ENCODE measurements around the gene CRK. TPM values are rescaled to one million over a fixed set of nuclear protein-coding genes. Genes with fewer than 3 reads are reported as not detected.
"Not testable (repeated sequence)": the region's sequence is repeated elsewhere in the genome, so short reads cannot be mapped to it uniquely, and the experiment has no call there.

The CRK gene
- polyA plus RNA-seq, 4 donors: 31.2 to 42.9 (median 41.0) TPM

DNA sequence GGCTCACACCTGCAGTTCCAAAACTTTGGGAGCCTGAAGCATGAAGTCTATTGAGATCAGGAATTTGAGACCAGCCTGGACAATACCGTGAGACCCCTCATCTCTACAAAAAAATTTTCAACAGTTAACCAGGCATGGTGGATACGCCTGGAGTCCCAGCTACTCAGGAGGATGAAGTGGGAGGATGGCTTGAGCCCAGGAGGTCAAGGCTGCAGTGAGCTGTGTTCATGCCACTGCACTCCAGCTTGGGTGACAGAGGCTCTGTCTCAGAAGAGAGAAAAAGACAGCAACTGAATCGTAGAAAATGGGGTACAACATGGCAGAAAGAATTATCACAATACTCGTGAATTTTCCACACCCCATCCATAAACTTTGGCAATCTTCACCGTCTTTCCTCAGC lies 3.2 kb downstream of the CRK start:
- WGBS, 3 donors: 43 to 66% (median 51%) methylated on average over 5 of the region's 5 CpGs
- peaks cover 0 to 40% (median 0%) of the 10 kb centered on the region in 3 donors for H3K36me3 ChIP-seq (ENCODE audit: control insufficient read depth in 3 of 3, insufficient read depth in 2 of 3, low read depth in 1 of 3, low read length in 3 of 3)
- FAIRE-seq (no peak), DNase-seq (no peak)
- H3K4me3 ChIP-seq (ENCODE audit: low read depth in 1 of 3, low read length in 3 of 3): no peak overlapping the region
- H3K27me3 ChIP-seq (ENCODE audit: control insufficient read depth in 3 of 3, insufficient read depth in 3 of 3, low read length in 3 of 3): no peaks in the 10 kb centered on the region
- H3K27ac ChIP-seq (ENCODE audit: low read depth in 1 of 3, low read length in 2 of 3): no peak overlapping the region
- peaks cover 0 to 16% (median 5%) of the 10 kb centered on the region in 3 donors for H3K4me1 ChIP-seq (ENCODE audit: control insufficient read depth in 3 of 3, insufficient read depth in 2 of 3, low read depth in 1 of 3, low read length in 2 of 3)
- no peaks in the 10 kb centered on the region for H3K9me3 ChIP-seq (ENCODE audit: control insufficient read depth in 2 of 2, insufficient read depth in 1 of 2, low read depth in 1 of 2, low read length in 1 of 2)

DNA sequence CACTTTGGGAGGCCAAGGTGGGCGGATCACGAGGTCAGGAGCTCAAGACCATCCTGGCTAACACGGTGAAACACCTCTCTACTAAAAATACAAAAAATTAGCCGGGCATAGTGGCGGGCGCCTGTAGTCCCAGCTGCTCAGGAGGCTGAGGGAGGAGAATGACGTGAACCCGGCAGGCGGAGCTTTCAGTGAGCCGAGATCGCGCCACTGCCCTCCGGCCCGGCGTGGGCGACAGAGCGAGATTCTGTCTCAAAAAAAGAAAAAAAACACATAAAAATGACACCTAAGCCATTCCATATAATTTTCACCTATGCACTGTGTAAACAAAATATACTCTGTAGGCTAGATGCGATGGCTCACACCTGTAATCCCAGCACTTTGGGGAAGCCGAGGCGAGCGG lies 5.8 kb downstream of the CRK start:
- H3K27ac ChIP-seq (ENCODE audit: low read depth in 1 of 3, low read length in 2 of 3); DNase-seq; H3K4me3 ChIP-seq (ENCODE audit: low read depth in 1 of 3, low read length in 3 of 3); H3K27me3 ChIP-seq (ENCODE audit: control insufficient read depth in 3 of 3, insufficient read depth in 3 of 3, low read length in 3 of 3); H3K9me3 ChIP-seq (ENCODE audit: control insufficient read depth in 2 of 2, insufficient read depth in 1 of 2, low read depth in 1 of 2, low read length in 1 of 2); FAIRE-seq: not testable (repeated sequence)
- H3K4me1 ChIP-seq (ENCODE audit: control insufficient read depth in 3 of 3, insufficient read depth in 2 of 3, low read depth in 1 of 3, low read length in 2 of 3): peaks cover 0 to 13% (median 5%) of the 10 kb centered on the region in 3 donors
- 96 to 98% (median 96%) methylated on average over 19 to 21 of the region's 21 CpGs for WGBS, 3 donors
- H3K36me3 ChIP-seq (ENCODE audit: control insufficient read depth in 3 of 3, insufficient read depth in 2 of 3, low read depth in 1 of 3, low read length in 3 of 3): peaks cover 0 to 51% (median 0%) of the 10 kb centered on the region in 3 donors

DNA sequence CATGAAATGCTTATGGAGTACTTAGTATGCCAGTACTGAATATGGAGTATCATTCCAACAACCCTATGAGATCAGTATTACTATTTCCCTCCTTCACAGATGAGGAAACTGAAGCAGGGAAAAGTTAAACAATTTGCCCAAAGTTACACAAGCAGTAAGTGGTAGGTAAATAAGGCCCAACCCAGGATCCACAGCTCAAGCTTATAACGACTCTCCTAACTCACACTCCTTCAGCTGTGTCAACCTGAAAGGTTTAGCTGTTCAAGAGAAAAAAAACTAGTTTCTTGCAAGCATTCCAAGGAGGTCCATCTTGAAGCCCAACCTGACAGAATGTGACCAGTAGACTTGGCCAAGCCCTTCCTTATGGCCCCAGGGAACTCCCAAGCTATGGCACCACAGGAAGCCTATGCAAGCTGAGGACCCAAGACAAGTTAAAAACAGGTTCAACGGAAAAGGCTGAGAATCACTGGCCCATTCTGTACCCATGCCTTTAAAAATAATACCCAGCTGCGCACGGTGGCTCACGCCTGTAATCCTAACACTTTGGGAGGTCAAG lies 6.5 kb downstream of the CRK start:
- H3K27me3 ChIP-seq (ENCODE audit: control insufficient read depth in 3 of 3, insufficient read depth in 3 of 3, low read length in 3 of 3): no peaks in the 10 kb centered on the region
- DNase-seq (no peak), FAIRE-seq (no peak)
- H3K4me3 ChIP-seq (ENCODE audit: low read depth in 1 of 3, low read length in 3 of 3): no peak overlapping the region
- H3K36me3 ChIP-seq (ENCODE audit: control insufficient read depth in 3 of 3, insufficient read depth in 2 of 3, low read depth in 1 of 3, low read length in 3 of 3): peaks cover 0 to 51% (median 0%) of the 10 kb centered on the region in 3 donors
- H3K9me3 ChIP-seq (ENCODE audit: control insufficient read depth in 2 of 2, insufficient read depth in 1 of 2, low read depth in 1 of 2, low read length in 1 of 2): no peaks in the 10 kb centered on the region
- H3K4me1 ChIP-seq (ENCODE audit: control insufficient read depth in 3 of 3, insufficient read depth in 2 of 3, low read depth in 1 of 3, low read length in 2 of 3): peaks cover 0 to 7% (median 5%) of the 10 kb centered on the region in 3 donors
- WGBS, 3 donors: 77 to 88% (median 84%) methylated on average over 5 of the region's 5 CpGs
- no peak overlapping the region for H3K27ac ChIP-seq (ENCODE audit: low read depth in 1 of 3, low read length in 2 of 3)

DNA sequence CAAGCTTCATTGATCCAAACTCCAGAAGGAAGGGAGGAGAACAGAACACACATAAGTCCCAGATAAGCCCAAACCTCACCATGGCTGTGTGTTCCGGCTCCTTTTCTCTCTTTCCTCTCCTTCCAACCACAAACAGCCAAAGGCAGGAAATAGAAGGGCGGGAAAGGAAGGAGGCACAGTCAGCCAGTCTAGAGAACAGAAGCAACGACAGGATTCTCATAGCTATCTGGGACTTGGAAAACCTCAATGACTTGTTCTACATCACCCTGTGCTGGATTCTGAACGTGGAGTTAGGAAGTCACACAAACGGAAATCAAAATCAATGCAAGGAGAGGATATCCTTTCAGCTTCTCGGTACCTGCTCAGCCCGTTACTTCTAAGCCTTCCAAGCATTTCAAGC lies 9.0 kb downstream of the CRK start:
- no peaks in the 10 kb centered on the region for H3K27me3 ChIP-seq (ENCODE audit: control insufficient read depth in 3 of 3, insufficient read depth in 3 of 3, low read length in 3 of 3)
- FAIRE-seq (no peak), DNase-seq (no peak)
- H3K36me3 ChIP-seq (ENCODE audit: control insufficient read depth in 3 of 3, insufficient read depth in 2 of 3, low read depth in 1 of 3, low read length in 3 of 3): peaks cover 0 to 44% (median 0%) of the 10 kb centered on the region in 3 donors
- no peaks in the 10 kb centered on the region for H3K4me1 ChIP-seq (ENCODE audit: control insufficient read depth in 3 of 3, insufficient read depth in 2 of 3, low read depth in 1 of 3, low read length in 2 of 3)
- no peaks in the 10 kb centered on the region for H3K9me3 ChIP-seq (ENCODE audit: control insufficient read depth in 2 of 2, insufficient read depth in 1 of 2, low read depth in 1 of 2, low read length in 1 of 2)
- H3K4me3 ChIP-seq (ENCODE audit: low read depth in 1 of 3, low read length in 3 of 3): no peak overlapping the region
- WGBS, 3 donors: 68 to 90% (median 74%) methylated on average over 7 of the region's 7 CpGs
- H3K27ac ChIP-seq (ENCODE audit: low read depth in 1 of 3, low read length in 2 of 3): peak overlapping the region in 1 of 3 donors; percentile 56

DNA sequence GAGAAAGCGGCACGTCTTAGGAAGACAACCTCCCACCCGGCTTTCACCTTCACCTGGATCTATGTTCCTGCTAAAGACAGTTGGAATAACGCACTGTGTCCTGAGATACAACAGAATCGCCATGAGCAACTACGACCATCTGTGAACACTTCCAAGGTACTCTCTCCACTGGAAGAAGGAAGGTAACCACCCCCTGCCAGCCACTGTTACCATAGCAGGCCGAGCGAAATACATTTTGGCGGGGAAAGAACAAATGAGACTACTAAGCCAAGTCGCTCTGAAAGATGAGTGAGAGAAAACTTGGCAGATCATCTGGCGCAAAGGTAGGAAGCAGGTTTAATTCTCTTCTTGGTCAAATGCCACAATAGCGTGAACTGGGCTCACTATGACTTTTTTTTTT lies 9.8 kb downstream of the CRK start:
- H3K27ac ChIP-seq (ENCODE audit: low read depth in 1 of 3, low read length in 2 of 3): peak overlapping the region in 1 of 3 donors; percentile 14
- H3K36me3 ChIP-seq (ENCODE audit: control insufficient read depth in 3 of 3, insufficient read depth in 2 of 3, low read depth in 1 of 3, low read length in 3 of 3): peaks cover 0 to 44% (median 0%) of the 10 kb centered on the region in 3 donors
- DNase-seq: no peak
- H3K4me1 ChIP-seq (ENCODE audit: control insufficient read depth in 3 of 3, insufficient read depth in 2 of 3, low read depth in 1 of 3, low read length in 2 of 3): no peaks in the 10 kb centered on the region
- no peaks in the 10 kb centered on the region for H3K9me3 ChIP-seq (ENCODE audit: control insufficient read depth in 2 of 2, insufficient read depth in 1 of 2, low read depth in 1 of 2, low read length in 1 of 2)
- WGBS, 3 donors: 91 to 93% (median 93%) methylated on average over 12 of the region's 12 CpGs
- FAIRE-seq: no peak
- H3K27me3 ChIP-seq (ENCODE audit: control insufficient read depth in 3 of 3, insufficient read depth in 3 of 3, low read length in 3 of 3): no peaks in the 10 kb centered on the region
- H3K4me3 ChIP-seq (ENCODE audit: low read depth in 1 of 3, low read length in 3 of 3): no peak overlapping the region

DNA sequence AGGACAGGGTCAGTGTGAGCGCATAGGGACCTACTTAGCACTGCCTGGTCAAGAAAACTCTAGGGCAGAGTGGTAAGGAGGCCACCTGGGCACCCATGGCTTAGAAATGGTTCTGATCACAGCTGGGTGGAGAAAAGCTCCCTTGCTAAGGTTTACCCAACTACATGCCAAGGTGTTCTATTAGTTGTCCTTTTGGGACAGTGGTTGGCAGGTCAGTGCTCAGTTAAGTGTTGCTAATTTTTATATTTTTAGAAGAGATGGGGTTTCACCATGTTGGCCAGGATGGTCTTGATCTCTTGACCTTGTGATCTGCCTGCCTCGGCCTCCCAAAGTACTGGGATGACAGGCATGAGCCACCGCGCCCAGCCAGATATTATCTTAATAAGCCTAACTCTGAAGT lies 10.3 kb downstream of the CRK start:
- H3K27ac ChIP-seq (ENCODE audit: low read depth in 1 of 3, low read length in 2 of 3); DNase-seq; H3K4me3 ChIP-seq (ENCODE audit: low read depth in 1 of 3, low read length in 3 of 3); H3K9me3 ChIP-seq (ENCODE audit: control insufficient read depth in 2 of 2, insufficient read depth in 1 of 2, low read depth in 1 of 2, low read length in 1 of 2); FAIRE-seq; H3K4me1 ChIP-seq (ENCODE audit: control insufficient read depth in 3 of 3, insufficient read depth in 2 of 3, low read depth in 1 of 3, low read length in 2 of 3); H3K27me3 ChIP-seq (ENCODE audit: control insufficient read depth in 3 of 3, insufficient read depth in 3 of 3, low read length in 3 of 3): not testable (repeated sequence)
- 82 to 95% (median 91%) methylated on average over 4 of the region's 4 CpGs for WGBS, 3 donors
- H3K36me3 ChIP-seq (ENCODE audit: control insufficient read depth in 3 of 3, insufficient read depth in 2 of 3, low read depth in 1 of 3, low read length in 3 of 3): peaks cover 0 to 48% (median 0%) of the 10 kb centered on the region in 3 donors

DNA sequence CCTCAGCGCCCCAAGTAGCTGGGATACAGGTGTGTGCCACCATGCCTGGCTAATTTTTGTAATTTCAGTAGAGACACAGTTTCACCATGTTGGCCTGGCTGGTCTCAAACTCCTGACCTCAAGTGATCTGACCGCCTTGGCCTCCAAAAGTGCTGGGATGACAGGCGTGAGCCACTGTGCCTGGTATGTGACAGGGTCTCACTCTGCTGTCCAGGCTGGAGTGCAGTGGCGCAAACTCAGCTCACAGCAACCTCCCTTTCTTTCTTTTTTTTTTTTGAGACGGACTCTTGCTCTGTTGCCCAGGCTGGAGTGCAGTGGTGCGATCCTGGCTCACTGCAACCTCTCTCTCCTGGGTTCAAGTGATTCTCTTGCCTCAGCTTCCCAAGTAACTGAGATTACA lies 13.3 kb downstream of the CRK start:
- not testable (repeated sequence) for DNase-seq; FAIRE-seq; H3K9me3 ChIP-seq (ENCODE audit: control insufficient read depth in 2 of 2, insufficient read depth in 1 of 2, low read depth in 1 of 2, low read length in 1 of 2); H3K4me1 ChIP-seq (ENCODE audit: control insufficient read depth in 3 of 3, insufficient read depth in 2 of 3, low read depth in 1 of 3, low read length in 2 of 3); H3K27ac ChIP-seq (ENCODE audit: low read depth in 1 of 3, low read length in 2 of 3); H3K27me3 ChIP-seq (ENCODE audit: control insufficient read depth in 3 of 3, insufficient read depth in 3 of 3, low read length in 3 of 3); H3K4me3 ChIP-seq (ENCODE audit: low read depth in 1 of 3, low read length in 3 of 3)
- WGBS, 3 donors: 94 to 98% (median 96%) methylated on average over 6 of the region's 6 CpGs
- peaks cover 0 to 48% (median 0%) of the 10 kb centered on the region in 3 donors for H3K36me3 ChIP-seq (ENCODE audit: control insufficient read depth in 3 of 3, insufficient read depth in 2 of 3, low read depth in 1 of 3, low read length in 3 of 3)

DNA sequence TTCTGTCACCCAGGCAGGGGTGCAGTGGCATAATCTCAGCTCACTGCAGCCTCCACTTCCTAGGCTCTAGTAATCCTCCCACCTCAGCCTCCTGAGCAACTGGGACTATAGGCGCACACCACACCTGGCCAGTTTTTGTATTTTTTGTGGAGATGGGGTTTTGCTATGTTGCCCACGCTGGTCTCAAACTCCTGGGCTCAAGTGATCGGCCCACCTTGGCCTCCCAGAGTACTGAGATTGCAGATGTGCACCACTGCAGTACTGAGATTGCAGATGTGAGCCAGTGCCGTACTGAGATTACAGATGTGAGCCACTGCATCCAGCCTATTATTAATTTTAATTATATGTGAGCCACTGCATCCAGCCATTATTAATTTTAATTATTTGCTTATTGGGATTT lies 13.8 kb downstream of the CRK start:
- no peak for FAIRE-seq
- WGBS, 3 donors: 98 to 100% (median 99%) methylated on average over 4 of the region's 4 CpGs

DNA sequence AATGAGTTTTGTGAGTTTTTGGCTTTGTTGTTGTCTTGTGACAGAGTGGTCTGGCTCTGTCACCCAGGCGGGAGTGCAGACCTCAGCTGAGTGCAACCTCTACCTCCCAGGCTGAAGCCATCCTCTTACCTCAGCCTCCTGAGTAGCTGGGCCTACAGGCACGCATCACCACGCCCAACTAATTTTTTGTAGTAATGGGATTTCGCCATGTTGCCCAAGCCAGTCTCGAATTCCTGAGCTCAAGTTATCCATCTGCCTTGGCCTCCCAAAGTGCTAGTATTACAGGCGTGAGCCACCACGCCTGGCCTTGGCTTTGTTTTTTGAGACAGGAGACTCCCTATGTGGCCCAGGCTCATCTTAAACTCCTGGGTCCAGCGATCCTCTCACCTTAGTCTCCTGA lies 15.1 kb downstream of the CRK start:
- 89 to 99% (median 97%) methylated on average over 8 of the region's 8 CpGs for WGBS, 3 donors
- Histone ChIP-seq H3K27ac (ENCODE audit: low read depth in 1 of 3, low read length in 2 of 3) (no peak overlapping the region), H3K36me3 (ENCODE audit: control insufficient read depth in 3 of 3, insufficient read depth in 2 of 3, low read depth in 1 of 3, low read length in 3 of 3) (peaks cover 7 to 49% (median 11%) of the 10 kb centered on the region in 3 donors), H3K4me3 (ENCODE audit: low read depth in 1 of 3, low read length in 3 of 3) (no peak overlapping the region), H3K4me1 (ENCODE audit: control insufficient read depth in 3 of 3, insufficient read depth in 2 of 3, low read depth in 1 of 3, low read length in 2 of 3) (no peaks in the 10 kb centered on the region), H3K9me3 (ENCODE audit: control insufficient read depth in 2 of 2, insufficient read depth in 1 of 2, low read depth in 1 of 2, low read length in 1 of 2) (no peaks in the 10 kb centered on the region), H3K27me3 (ENCODE audit: control insufficient read depth in 3 of 3, insufficient read depth in 3 of 3, low read length in 3 of 3) (no peaks in the 10 kb centered on the region)
- FAIRE-seq (no peak), DNase-seq (no peak)

More for the DNA sequence above, 13.8 kb downstream of the CRK start:
- H3K36me3 ChIP-seq (ENCODE audit: control insufficient read depth in 3 of 3, insufficient read depth in 2 of 3, low read depth in 1 of 3, low read length in 3 of 3): peaks cover 0 to 47% (median 2%) of the 10 kb centered on the region in 3 donors
- H3K27ac ChIP-seq (ENCODE audit: low read depth in 1 of 3, low read length in 2 of 3): no peak overlapping the region
- no peaks in the 10 kb centered on the region for H3K27me3 ChIP-seq (ENCODE audit: control insufficient read depth in 3 of 3, insufficient read depth in 3 of 3, low read length in 3 of 3)
- no peaks in the 10 kb centered on the region for H3K9me3 ChIP-seq (ENCODE audit: control insufficient read depth in 2 of 2, insufficient read depth in 1 of 2, low read depth in 1 of 2, low read length in 1 of 2)
- no peak for DNase-seq
- H3K4me1 ChIP-seq (ENCODE audit: control insufficient read depth in 3 of 3, insufficient read depth in 2 of 3, low read depth in 1 of 3, low read length in 2 of 3): no peaks in the 10 kb centered on the region
- no peak overlapping the region for H3K4me3 ChIP-seq (ENCODE audit: low read depth in 1 of 3, low read length in 3 of 3)
